Measurements from ENCODE around the gene STK17B.

STK17B gene

DNA sequence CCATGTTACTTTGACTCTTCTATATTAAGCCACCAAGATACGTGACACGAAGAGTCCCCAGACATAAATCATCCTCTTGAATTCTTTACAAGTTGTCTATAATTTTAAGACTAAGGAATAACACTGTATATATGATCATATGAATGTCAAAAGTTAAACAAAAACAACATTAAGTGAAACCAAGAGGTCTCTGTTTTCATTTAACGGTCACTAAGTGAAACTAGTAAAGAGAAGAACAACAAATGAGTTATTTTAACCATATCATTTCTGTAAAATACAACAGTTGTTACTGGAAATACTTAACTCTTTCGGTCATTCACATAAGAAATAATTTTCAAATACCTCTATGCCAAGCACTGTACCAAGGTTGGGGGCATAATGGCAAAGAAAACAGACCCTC is 45.7 kb upstream of the STK17B start:
- H3K4me3 ChIP-seq (ENCODE audit: low read length in 2 of 2): no peak overlapping the region
- DNase-seq (ENCODE audit: low spot score): no peak
- no peaks in the 10 kb centered on the region for H3K79me1 ChIP-seq (ENCODE audit: low read depth, low read length)
- no peak overlapping the region for H2BK5ac ChIP-seq (ENCODE audit: low read length)
- H4K8ac ChIP-seq (ENCODE audit: low read depth, low read length): no peak overlapping the region
- H2BK120ac ChIP-seq (ENCODE audit: low read depth, low read length): no peak overlapping the region
- no peak overlapping the region for H3K14ac ChIP-seq (ENCODE audit: low read length)
- H2AK5ac ChIP-seq (ENCODE audit: low read depth, low read length): no peak overlapping the region
- no peak overlapping the region for H3K18ac ChIP-seq (ENCODE audit: low read length)
- no peaks in the 10 kb centered on the region for H3K9me3 ChIP-seq (replicated peaks in 1 of 2; ENCODE audit: control insufficient read depth in 2 of 2, insufficient read depth in 1 of 2, low read depth in 1 of 2, low read length in 2 of 2)
- no peak overlapping the region for H3K23ac ChIP-seq (ENCODE audit: low read depth, low read length, poor library complexity)
- no peak overlapping the region for H2BK15ac ChIP-seq (ENCODE audit: low read length)
- H3K36me3 ChIP-seq (replicated peaks in 1 of 2; ENCODE audit: control insufficient read depth in 2 of 2, insufficient read depth in 2 of 2, low read length in 2 of 2): no peaks in the 10 kb centered on the region
- WGBS, 2 donors (ENCODE audit: extremely low coverage in 2 of 2, insufficient read length in 2 of 2, insufficient replicate concordance in 1 of 2): no CpG with 5 or more reads among the region's 4 CpGs
- H3K4me2 ChIP-seq (ENCODE audit: insufficient read depth, low read length, poor library complexity, severe bottlenecking): no peak overlapping the region
- H3K4ac ChIP-seq (ENCODE audit: low read length): no peak overlapping the region
- no peak overlapping the region for H2BK12ac ChIP-seq (ENCODE audit: low read length)
- H3K27ac ChIP-seq (replicated peaks; ENCODE audit: low read length): no peak overlapping the region
- no peaks in the 10 kb centered on the region for H3K27me3 ChIP-seq (ENCODE audit: control insufficient read depth in 3 of 3, insufficient read depth in 3 of 3, low read depth in 1 of 3, low read length in 3 of 3)
- H2AFZ ChIP-seq (ENCODE audit: low read length): no peak overlapping the region
- H3K4me1 ChIP-seq (ENCODE audit: control insufficient read depth in 2 of 2, insufficient read depth in 1 of 2, low read depth in 1 of 2, low read length in 2 of 2): no peaks in the 10 kb centered on the region
- H4K91ac ChIP-seq (ENCODE audit: low read depth, low read length, poor library complexity): no peak overlapping the region
- H3K9ac ChIP-seq (ENCODE audit: low read depth, low read length, poor library complexity): no peak overlapping the region

DNA sequence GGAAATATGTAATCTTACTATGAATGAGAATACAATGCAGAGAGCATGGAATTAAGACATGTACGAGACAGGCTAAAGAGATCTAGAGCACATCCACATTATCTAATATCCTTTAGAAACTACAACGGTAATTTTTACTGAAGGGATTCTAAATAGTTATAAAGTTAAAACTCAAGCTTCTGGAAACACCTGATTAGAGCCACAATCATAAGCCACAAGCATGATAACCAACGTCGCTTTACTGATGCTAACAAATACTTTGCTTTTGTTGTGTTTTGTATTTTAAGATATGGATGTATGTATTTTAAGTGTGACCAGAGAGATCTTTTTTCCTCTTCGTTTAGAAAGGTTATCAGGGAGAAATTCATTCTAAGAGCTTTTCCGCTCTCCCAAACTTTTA is 44.0 kb upstream of the STK17B start:
- no CpG with 5 or more reads among the region's 6 CpGs for WGBS, 2 donors (ENCODE audit: extremely low coverage in 2 of 2, insufficient read length in 2 of 2, insufficient replicate concordance in 1 of 2)

DNA sequence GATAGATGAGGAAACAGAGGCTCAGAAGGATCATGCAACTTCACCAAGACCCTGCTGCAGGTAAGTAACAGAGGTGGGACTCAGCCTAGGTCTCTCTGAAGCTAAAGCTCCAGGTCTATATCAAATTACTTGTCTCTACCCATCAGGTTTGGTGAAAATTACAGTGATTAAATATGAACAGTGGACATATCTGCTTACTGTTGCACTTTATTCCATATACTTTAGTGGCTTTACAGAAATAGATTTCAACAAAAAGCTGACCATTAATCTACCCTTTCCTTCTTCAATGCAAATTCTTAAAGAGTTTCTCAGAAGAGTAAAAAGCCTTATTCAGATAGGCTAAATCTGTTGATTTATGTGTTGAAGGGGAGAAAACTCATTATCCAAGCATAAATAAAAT is 42.8 kb upstream of the STK17B start:
- Histone ChIP-seq H3K27ac (replicated peaks; ENCODE audit: low read length) (no peak overlapping the region), H2AFZ (ENCODE audit: low read length) (no peak overlapping the region), H3K4me2 (ENCODE audit: insufficient read depth, low read length, poor library complexity, severe bottlenecking) (no peak overlapping the region), H2BK12ac (ENCODE audit: low read length) (no peak overlapping the region), H3K23ac (ENCODE audit: low read depth, low read length, poor library complexity) (no peak overlapping the region), H4K91ac (ENCODE audit: low read depth, low read length, poor library complexity) (no peak overlapping the region), H3K9ac (ENCODE audit: low read depth, low read length, poor library complexity) (no peak overlapping the region), H2BK5ac (ENCODE audit: low read length) (no peak overlapping the region), H4K8ac (ENCODE audit: low read depth, low read length) (no peak overlapping the region), H3K14ac (ENCODE audit: low read length) (no peak overlapping the region), H3K36me3 (replicated peaks in 1 of 2; ENCODE audit: control insufficient read depth in 2 of 2, insufficient read depth in 2 of 2, low read length in 2 of 2) (no peaks in the 10 kb centered on the region), H3K27me3 (ENCODE audit: control insufficient read depth in 3 of 3, insufficient read depth in 3 of 3, low read depth in 1 of 3, low read length in 3 of 3) (no peaks in the 10 kb centered on the region), H3K4me3 (ENCODE audit: low read length in 2 of 2) (no peak overlapping the region), H2BK15ac (ENCODE audit: low read length) (no peak overlapping the region), H2AK5ac (ENCODE audit: low read depth, low read length) (no peak overlapping the region), H3K18ac (ENCODE audit: low read length) (no peak overlapping the region), H3K4ac (ENCODE audit: low read length) (no peak overlapping the region), H3K4me1 (ENCODE audit: control insufficient read depth in 2 of 2, insufficient read depth in 1 of 2, low read depth in 1 of 2, low read length in 2 of 2) (peaks cover 0 to 6% of the 10 kb centered on the region in 2 donors), H3K9me3 (replicated peaks in 1 of 2; ENCODE audit: control insufficient read depth in 2 of 2, insufficient read depth in 1 of 2, low read depth in 1 of 2, low read length in 2 of 2) (no peaks in the 10 kb centered on the region), H3K79me1 (ENCODE audit: low read depth, low read length) (no peaks in the 10 kb centered on the region), H2BK120ac (ENCODE audit: low read depth, low read length) (no peak overlapping the region)
- no peak for DNase-seq (ENCODE audit: low spot score)

More for the DNA sequence above, 44.0 kb upstream of the STK17B start:
- Histone ChIP-seq H2BK15ac (ENCODE audit: low read length) (no peak overlapping the region), H4K8ac (ENCODE audit: low read depth, low read length) (no peak overlapping the region), H2BK12ac (ENCODE audit: low read length) (no peak overlapping the region), H3K9ac (ENCODE audit: low read depth, low read length, poor library complexity) (no peak overlapping the region), H2AFZ (ENCODE audit: low read length) (no peak overlapping the region), H3K4me3 (ENCODE audit: low read length in 2 of 2) (no peak overlapping the region), H4K91ac (ENCODE audit: low read depth, low read length, poor library complexity) (no peak overlapping the region), H3K27me3 (ENCODE audit: control insufficient read depth in 3 of 3, insufficient read depth in 3 of 3, low read depth in 1 of 3, low read length in 3 of 3) (no peaks in the 10 kb centered on the region), H2BK5ac (ENCODE audit: low read length) (no peak overlapping the region), H2AK5ac (ENCODE audit: low read depth, low read length) (no peak overlapping the region), H3K4me2 (ENCODE audit: insufficient read depth, low read length, poor library complexity, severe bottlenecking) (no peak overlapping the region), H3K23ac (ENCODE audit: low read depth, low read length, poor library complexity) (no peak overlapping the region), H2BK120ac (ENCODE audit: low read depth, low read length) (no peak overlapping the region), H3K27ac (replicated peaks; ENCODE audit: low read length) (no peak overlapping the region), H3K4ac (ENCODE audit: low read length) (no peak overlapping the region), H3K14ac (ENCODE audit: low read length) (no peak overlapping the region), H3K9me3 (replicated peaks in 1 of 2; ENCODE audit: control insufficient read depth in 2 of 2, insufficient read depth in 1 of 2, low read depth in 1 of 2, low read length in 2 of 2) (no peaks in the 10 kb centered on the region), H3K36me3 (replicated peaks in 1 of 2; ENCODE audit: control insufficient read depth in 2 of 2, insufficient read depth in 2 of 2, low read length in 2 of 2) (no peaks in the 10 kb centered on the region), H3K4me1 (ENCODE audit: control insufficient read depth in 2 of 2, insufficient read depth in 1 of 2, low read depth in 1 of 2, low read length in 2 of 2) (peaks cover 0 to 6% of the 10 kb centered on the region in 2 donors), H3K79me1 (ENCODE audit: low read depth, low read length) (no peaks in the 10 kb centered on the region), H3K18ac (ENCODE audit: low read length) (no peak overlapping the region)
- DNase-seq (ENCODE audit: low spot score): no peak

DNA sequence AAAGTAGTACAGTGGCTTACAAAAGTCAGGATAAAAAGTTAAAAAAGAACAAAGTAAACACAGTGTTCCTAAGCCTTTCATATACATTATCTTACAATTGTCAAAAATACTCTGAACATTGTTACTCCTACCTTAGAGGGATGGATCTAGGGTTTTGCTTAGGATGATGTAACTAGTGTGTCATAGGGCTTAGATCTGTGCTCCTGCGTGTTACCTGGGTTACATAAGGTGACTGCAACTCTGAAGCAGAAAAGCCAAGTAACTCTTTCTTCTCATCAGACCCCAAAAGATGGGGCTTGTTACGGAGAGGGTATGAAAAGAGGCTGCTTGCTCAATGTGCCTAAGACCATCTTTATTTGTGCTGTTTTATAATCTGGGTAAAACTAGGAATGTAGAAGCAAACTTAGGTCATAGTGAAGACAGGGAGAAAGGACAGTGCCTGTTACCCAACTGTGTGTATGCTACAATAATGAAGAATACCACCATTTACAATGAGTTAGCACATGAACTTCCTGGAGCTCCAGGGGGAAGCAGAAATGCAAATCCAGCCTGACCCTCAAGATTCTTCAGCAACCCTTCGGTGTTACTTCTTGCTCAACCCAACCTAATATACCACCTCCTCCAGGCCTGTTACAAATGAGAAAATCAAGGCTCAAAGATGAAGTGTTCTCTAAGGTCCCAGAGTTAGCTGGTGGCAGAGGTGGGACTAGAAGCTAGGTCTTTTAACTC is 42.0 kb upstream of the STK17B start:
- Histone ChIP-seq H3K27me3 (ENCODE audit: control insufficient read depth in 3 of 3, insufficient read depth in 3 of 3, low read depth in 1 of 3, low read length in 3 of 3) (no peaks in the 10 kb centered on the region), H3K14ac (ENCODE audit: low read length) (no peak overlapping the region), H2BK12ac (ENCODE audit: low read length) (no peak overlapping the region), H3K9me3 (replicated peaks in 1 of 2; ENCODE audit: control insufficient read depth in 2 of 2, insufficient read depth in 1 of 2, low read depth in 1 of 2, low read length in 2 of 2) (no peaks in the 10 kb centered on the region), H3K4me2 (ENCODE audit: insufficient read depth, low read length, poor library complexity, severe bottlenecking) (no peak overlapping the region), H2AK5ac (ENCODE audit: low read depth, low read length) (no peak overlapping the region), H2BK5ac (ENCODE audit: low read length) (no peak overlapping the region), H3K4ac (ENCODE audit: low read length) (no peak overlapping the region), H3K4me3 (ENCODE audit: low read length in 2 of 2) (no peak overlapping the region), H4K8ac (ENCODE audit: low read depth, low read length) (no peak overlapping the region), H2AFZ (ENCODE audit: low read length) (no peak overlapping the region), H4K91ac (ENCODE audit: low read depth, low read length, poor library complexity) (no peak overlapping the region), H3K79me1 (ENCODE audit: low read depth, low read length) (no peaks in the 10 kb centered on the region), H3K4me1 (ENCODE audit: control insufficient read depth in 2 of 2, insufficient read depth in 1 of 2, low read depth in 1 of 2, low read length in 2 of 2) (peaks cover 0 to 6% of the 10 kb centered on the region in 2 donors), H3K36me3 (replicated peaks in 1 of 2; ENCODE audit: control insufficient read depth in 2 of 2, insufficient read depth in 2 of 2, low read length in 2 of 2) (no peaks in the 10 kb centered on the region), H2BK15ac (ENCODE audit: low read length) (no peak overlapping the region), H2BK120ac (ENCODE audit: low read depth, low read length) (no peak overlapping the region), H3K9ac (ENCODE audit: low read depth, low read length, poor library complexity) (no peak overlapping the region), H3K27ac (replicated peaks; ENCODE audit: low read length) (no peak overlapping the region), H3K23ac (ENCODE audit: low read depth, low read length, poor library complexity) (no peak overlapping the region), H3K18ac (ENCODE audit: low read length) (no peak overlapping the region)
- no peak for DNase-seq (ENCODE audit: low spot score)
- no CpG with 5 or more reads among the region's 3 CpGs for WGBS, 2 donors (ENCODE audit: extremely low coverage in 2 of 2, insufficient read length in 2 of 2, insufficient replicate concordance in 1 of 2)
